Mucosa of descending colon (tissue), 3 donors: Measurements from ENCODE around the gene AP3D1. TPM values are rescaled to one million over a fixed set of nuclear protein-coding genes. Genes with fewer than 3 reads are reported as not detected.

ENCODE experiments used
- ATAC-seq: fragments of 200-7000 bp; cut with Tn5 transposase; one replicate; pipeline ENCODE4 v1.9.1; 2020; ENCODE audit warnings: mild to moderate bottlenecking, moderate library complexity
- DNase-seq, 3 donors: peaks; one replicate each; pipeline ENCODE4 v3.0.0-alpha.2; 2020
- H3K36me3 ChIP-seq: fragments of 200-600 bp; one replicate; pipeline ENCODE4 v1.8.0; 2021; ENCODE audit warnings: low read depth, mild to moderate bottlenecking
- H3K4me1 ChIP-seq: fragments of 200-600 bp; one replicate; pipeline ENCODE4 v1.8.0; 2021; ENCODE audit warnings: low read depth, mild to moderate bottlenecking
- H3K4me3 ChIP-seq: fragments of 200-600 bp; one replicate; pipeline ENCODE4 v1.8.0; 2021; ENCODE audit warnings: mild to moderate bottlenecking
- H3K9me3 ChIP-seq: fragments of 200-600 bp; one replicate; pipeline ENCODE4 v1.8.0; 2021; ENCODE audit warnings: mild to moderate bottlenecking
- CTCF ChIP-seq: fragments of 200-600 bp; IDR thresholded peaks from one replicate; pipeline ENCODE4 v1.8.0; 2022; ENCODE audit warnings: antibody characterized with exemption, mild to moderate bottlenecking
- intact Hi-C, 2 donors: fragments of 100-400 bp; cut with DNase I in 1 of 2; cut with micrococcal nuclease in 1 of 2; formaldehyde crosslinking; loops; one replicate each; pipeline versions ENCODE4 v1.11.0 to v1.11.1; 2022; cut with DNase I, micrococcal nuclease
- total RNA-seq, 3 donors: library from RNA; stranded (reverse); fragmentation: NEBNext Ultra II Directional in 2 of 3; extraction: Animal tissue kit (Norgen Biotek cat#: 25700) in 2 of 3; gene quantifications; one replicate each; pipeline versions ENCODE4 v1.2.1 to v1.2.4, GENCODE V29; 2021 to 2023
- donor health status: DM: no; HTN: no; CAD: no; lungs with moderate emphysema.
- donor health status: DM: no; HTN: no; CAD: no.
- donor health status: DM: no; HTN: yes; CAD: no.

AP3D1 gene
- total RNA-seq, 3 donors from 2014 or later: 103 to 120 (median 103) TPM

- DNase-seq: peak in 2 of 3 donors; percentile 56 to 67
- TF ChIP-seq CTCF: no peak
- peak; percentile 80 for ATAC-seq
- intact Hi-C loops: no loop called here
- Histone ChIP-seq H3K4me3 (no peak overlapping the region), H3K9me3 (no peaks in the 10 kb centered on the region), H3K4me1 (peaks cover 8% of the 10 kb centered on the region), H3K36me3 (no peaks in the 10 kb centered on the region)
Observed at GRCh38 chr19:2191456-2192310, 40.3 kb upstream of the AP3D1 start.

- TF ChIP-seq CTCF: no peak
- H3K36me3 ChIP-seq: no peaks in the 10 kb centered on the region
Observed at GRCh38 chr19:2190848-2191455, 39.6 kb upstream of the AP3D1 start.

GRCh38 chr19:2189880-2190279 lies 38.5 kb upstream of the AP3D1 start:
- no peak for TF ChIP-seq CTCF
- ATAC-seq (no peak), DNase-seq (no peak)
- Histone ChIP-seq H3K4me3 (no peak overlapping the region), H3K4me1 (peaks cover 8% of the 10 kb centered on the region), H3K36me3 (no peaks in the 10 kb centered on the region), H3K9me3 (no peaks in the 10 kb centered on the region)
- intact Hi-C loops: no loop called here

More at GRCh38 chr19:2190848-2191455, 39.6 kb upstream of the AP3D1 start:
- no peaks in the 10 kb centered on the region for H3K9me3 ChIP-seq
- H3K4me1 ChIP-seq: peaks cover 8% of the 10 kb centered on the region
- intact Hi-C loops: no loop called here
- H3K4me3 ChIP-seq: no peak overlapping the region
- DNase-seq (no peak), ATAC-seq (no peak)

GRCh38 chr19:2188708-2189385 lies 37.5 kb upstream of the AP3D1 start:
- ATAC-seq (no peak), DNase-seq (no peak)
- TF ChIP-seq CTCF: no peak
- H3K4me3 ChIP-seq: no peak overlapping the region
- H3K4me1 ChIP-seq: peaks cover 8% of the 10 kb centered on the region
- no peaks in the 10 kb centered on the region for H3K36me3 ChIP-seq
- no peaks in the 10 kb centered on the region for H3K9me3 ChIP-seq
- intact Hi-C loops: no loop called here

GRCh38 chr19:2187159-2187558 lies 35.8 kb upstream of the AP3D1 start:
- no peaks in the 10 kb centered on the region for H3K36me3 ChIP-seq
- no peak for DNase-seq
- ATAC-seq: no peak
- no peak overlapping the region for H3K4me3 ChIP-seq
- TF ChIP-seq CTCF: no peak
- intact Hi-C loops: no loop called here
- H3K4me1 ChIP-seq: peaks cover 8% of the 10 kb centered on the region
- H3K9me3 ChIP-seq: no peaks in the 10 kb centered on the region
